SK-N-MC (cell line): ENCODE results near the gene SYNJ2.

Experiments used
- DNase-seq: peaks from one replicate; pipeline ENCODE4 v3.0.0-alpha.2; 2011; ENCODE audit warnings: low read depth, low spot score
- H3K27ac ChIP-seq: fragments of 200-600 bp; sonication (generic); 2 replicates; pipeline ENCODE4 v1.5.1; 2016; ENCODE audit warnings: mixed run types
- H3K36me3 ChIP-seq: fragments of 200-600 bp; sonication (generic); 2 replicates; pipeline ENCODE4 v1.6.1; 2017; ENCODE audit warnings: antibody characterized with exemption, low read length, mixed read lengths; ENCODE audit not compliant: insufficient read depth
- H3K4me3 ChIP-seq: fragments of 200-600 bp; sonication (generic); 2 replicates; pipeline ENCODE4 v1.5.1; 2016
- H3K9ac ChIP-seq: fragments of 200-600 bp; sonication (generic); 2 replicates; pipeline ENCODE4 v1.8.0; 2017; ENCODE audit warnings: mixed run types, mixed read lengths; ENCODE audit not compliant: insufficient read length
- H3K9me3 ChIP-seq: fragments of 200-600 bp; sonication (generic); 2 replicates; pipeline ENCODE4 v1.6.1; 2017; ENCODE audit warnings: low read depth, mild to moderate bottlenecking, antibody characterized with exemption, low read length, moderate library complexity, mixed read lengths
- EZH2 ChIP-seq: fragments of 200-600 bp; sonication (generic); IDR thresholded peaks from one replicate; pipeline ENCODE4 v1.6.1; 2017; ENCODE audit warnings: antibody characterized with exemption
- FOXP2 ChIP-seq: optimal IDR thresholded peaks from 2 replicates; pipeline ENCODE3; 2011; ENCODE audit warnings: mild to moderate bottlenecking, moderate library complexity; ENCODE audit not compliant: insufficient read depth; ENCODE audit errors: extremely low read length, control extremely low read depth
- POLR2AphosphoS5 ChIP-seq: IDR thresholded peaks from 2 replicates; pipeline ENCODE4 v1.6.1; 2012; ENCODE audit warnings: mild to moderate bottlenecking, low read depth, low read length, borderline replicate concordance

Gene SYNJ2

GRCh38 chr6:158057213-158057987 lies 75.7 kb downstream of the SYNJ2 start:
- H3K36me3 ChIP-seq, result no peaks in the 10 kb centered on the region
- no peak for TF ChIP-seq POLR2AphosphoS5
- no peak for TF ChIP-seq FOXP2
- no peak overlapping the region for H3K9ac ChIP-seq
- H3K4me3 ChIP-seq, result no peak overlapping the region
- no peaks in the 10 kb centered on the region for H3K9me3 ChIP-seq
- no peak for DNase-seq
- H3K27ac ChIP-seq, result no peak overlapping the region

DNA sequence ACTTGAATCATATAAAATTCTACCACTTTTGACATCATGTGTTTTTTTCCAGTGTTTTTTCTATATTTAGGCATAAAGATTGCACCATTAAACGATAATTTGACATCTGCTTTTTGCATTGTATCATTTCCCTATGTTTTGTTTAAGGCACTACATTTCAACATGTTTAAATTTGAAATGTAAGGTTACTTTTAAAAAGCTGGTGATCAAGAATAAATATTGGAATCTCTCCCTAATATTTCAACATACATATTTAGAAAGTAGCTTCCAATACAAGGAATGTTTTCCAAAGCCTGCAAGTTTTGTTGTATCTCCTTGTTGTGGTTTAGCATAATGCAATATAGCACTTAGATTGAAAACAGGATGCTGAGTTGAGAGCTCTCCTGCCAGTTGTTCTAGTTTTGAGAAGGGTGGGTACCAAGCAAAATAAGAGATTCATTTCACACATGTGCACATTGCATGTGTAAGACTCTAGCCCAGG lies 76.5 kb downstream of the SYNJ2 start:
- Histone ChIP-seq H3K9me3 (no peaks in the 10 kb centered on the region), H3K36me3 (no peaks in the 10 kb centered on the region), H3K9ac (no peak overlapping the region), H3K27ac (no peak overlapping the region; the same call in 1 of the 2 replicates), H3K4me3 (no peak overlapping the region)
- no peak for TF ChIP-seq FOXP2
- TF ChIP-seq POLR2AphosphoS5, result no peak
- DNase-seq, result no peak

DNA sequence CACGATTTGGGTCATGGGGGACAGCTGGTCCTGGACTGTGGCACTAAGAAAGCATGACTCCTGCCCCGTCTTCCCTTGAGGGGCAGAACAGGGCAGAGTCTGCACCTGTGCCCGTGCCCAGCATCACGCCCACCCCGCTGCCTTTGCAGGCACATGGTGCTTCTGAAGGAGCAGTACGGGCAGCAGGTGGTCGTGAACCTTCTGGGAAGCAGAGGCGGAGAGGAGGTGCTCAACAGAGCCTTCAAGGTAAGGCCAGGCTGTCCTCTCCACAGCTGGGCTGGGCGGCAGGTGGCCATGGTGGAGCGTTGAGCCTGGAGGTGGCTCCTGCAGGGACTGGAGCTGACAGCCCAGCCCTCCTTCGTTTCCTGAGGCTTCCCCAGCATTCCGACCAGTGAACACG lies 77.4 kb downstream of the SYNJ2 start:
- TF ChIP-seq EZH2, result no peak
- no peak for TF ChIP-seq FOXP2
- TF ChIP-seq POLR2AphosphoS5, result no peak
- H3K36me3 ChIP-seq, result no peaks in the 10 kb centered on the region
- no peak overlapping the region for H3K4me3 ChIP-seq
- no peak for DNase-seq
- H3K27ac ChIP-seq, result no peak overlapping the region
- no peaks in the 10 kb centered on the region for H3K9me3 ChIP-seq
- H3K9ac ChIP-seq, result no peak overlapping the region

- DNase-seq, result peak; percentile 20
- Histone ChIP-seq H3K27ac (peak overlapping the region; percentile 34; the same call in 1 of the 2 replicates), H3K36me3 (no peaks in the 10 kb centered on the region), H3K9me3 (no peaks in the 10 kb centered on the region), H3K4me3 (0 out of 2 replicates have a peak overlapping the region, but pooled peaks have one; percentile 13), H3K9ac (no peak overlapping the region)
- no peak for TF ChIP-seq FOXP2
- 0 out of 2 replicates have a peak, but pooled peaks have one; percentile 15 for TF ChIP-seq POLR2AphosphoS5
These were observed 79.0 kb downstream of the SYNJ2 start for GRCh38 chr6:158060455-158061360.

DNA sequence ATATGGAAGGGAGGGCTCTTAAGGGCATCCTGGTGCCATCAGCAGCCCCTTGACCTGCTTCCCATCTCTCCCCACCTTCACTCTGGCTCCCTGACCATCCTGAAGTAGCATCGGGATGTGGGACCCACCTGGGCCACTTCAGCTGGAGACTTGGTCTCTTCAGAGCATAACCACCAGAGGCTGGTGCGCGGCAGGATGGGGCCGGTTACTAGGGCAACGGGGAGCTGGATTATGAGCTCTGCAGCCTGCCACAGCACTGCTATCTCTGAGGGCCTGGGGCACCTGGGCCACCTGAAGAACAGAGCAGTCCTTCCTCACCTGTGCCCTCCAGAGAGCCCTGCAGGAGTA lies 79.7 kb downstream of the SYNJ2 start:
- Histone ChIP-seq H3K9me3 (no peaks in the 10 kb centered on the region), H3K36me3 (no peaks in the 10 kb centered on the region), H3K4me3 (no peak overlapping the region), H3K27ac (no peak overlapping the region), H3K9ac (no peak overlapping the region)
- DNase-seq, result no peak
- no peak for TF ChIP-seq FOXP2
- TF ChIP-seq POLR2AphosphoS5, result no peak
- no peak for TF ChIP-seq EZH2

GRCh38 chr6:158061709-158062461 lies 80.2 kb downstream of the SYNJ2 start:
- TF ChIP-seq FOXP2 (no peak), EZH2 (no peak), POLR2AphosphoS5 (no peak)
- Histone ChIP-seq H3K9me3 (no peaks in the 10 kb centered on the region), H3K9ac (no peak overlapping the region), H3K27ac (no peak overlapping the region), H3K4me3 (no peak overlapping the region), H3K36me3 (no peaks in the 10 kb centered on the region)
- DNase-seq, result no peak

- no peak for TF ChIP-seq EZH2
- TF ChIP-seq FOXP2, result no peak
- no peaks in the 10 kb centered on the region for H3K9me3 ChIP-seq
- no peaks in the 10 kb centered on the region for H3K36me3 ChIP-seq
- H3K27ac ChIP-seq, result no peak overlapping the region
- no peak overlapping the region for H3K4me3 ChIP-seq
- no peak overlapping the region for H3K9ac ChIP-seq
- DNase-seq, result no peak
These were observed 82.1 kb downstream of the SYNJ2 start for GRCh38 chr6:158063736-158064135.
